PC-3 (cell line): Measurements from ENCODE around the gene CTCFL.

ENCODE experiments used
- CTCF ChIP-seq: fragments of 300-600 bp; sonication (generic); conservative IDR thresholded peaks from 2 replicates; pipeline ENCODE4 v1.5.1; 2017; ENCODE audit warnings: antibody characterized with exemption, low read depth, mild to moderate bottlenecking, low read length
- EZH2phosphoT487 ChIP-seq: fragments of 300-600 bp; sonication (generic); IDR thresholded peaks from 2 replicates; pipeline ENCODE4 v1.6.1; 2018; ENCODE audit warnings: mild to moderate bottlenecking, antibody characterized with exemption, low read length, borderline replicate concordance

- TF ChIP-seq CTCF (peak; percentile 88), EZH2phosphoT487 (no peak)
These were observed 15.2 kb downstream of the CTCFL start for GRCh38 chr20:57509665-57510237.
